ENCODE measurements around the gene WHRN. TPM values are rescaled to one million over a fixed set of nuclear protein-coding genes. Genes with fewer than 3 reads are reported as not detected.

WHRN gene
- total and polyA plus RNA-seq, 9 of the 15 experiments (the other 6 are each of a cell fraction or from before 2014, with no cell fraction given) = 0.31 to 14.1 (median 3.0) TPM

DNA sequence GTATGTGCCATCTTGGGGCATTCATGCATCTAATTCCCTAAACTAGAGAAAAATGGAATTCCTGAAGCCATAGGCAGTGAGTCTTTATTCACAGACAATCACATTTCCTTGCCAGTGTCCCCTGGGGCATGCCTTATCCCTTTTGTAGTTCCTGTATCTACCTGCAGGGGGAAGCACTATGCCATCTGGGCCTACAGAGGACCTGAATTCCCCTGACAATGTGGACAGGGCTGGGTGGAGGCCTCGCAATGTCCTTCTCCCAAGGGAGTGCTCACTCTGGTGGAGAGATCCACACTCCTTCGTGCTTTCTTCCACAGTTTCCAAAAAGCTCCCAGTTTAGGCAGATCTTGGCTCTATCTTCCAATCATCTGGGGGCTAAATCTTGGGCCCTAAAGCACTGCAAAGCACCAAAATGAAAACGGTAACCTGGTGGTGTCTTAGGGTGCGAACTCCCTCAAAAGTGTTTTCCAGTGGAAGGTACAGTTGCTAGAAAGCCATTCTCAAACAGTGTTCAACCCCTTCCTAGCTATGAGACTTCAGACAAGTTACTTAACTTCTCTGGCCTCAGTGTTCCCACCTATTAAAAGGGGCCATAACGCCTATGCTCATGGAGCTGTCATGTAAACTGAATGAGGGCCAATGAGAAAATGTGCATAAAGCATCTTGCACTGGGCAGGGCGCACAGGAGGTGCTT is 17.5 kb downstream of the WHRN start:
- BruUV-seq (replicated peaks) = no TSS peak
- Histone ChIP-seq H3K4me3 (no peak overlapping the region), H3K9me1 (ENCODE audit: control insufficient read depth, insufficient read depth, low read length) (no peaks in the 10 kb centered on the region), H3K9me3 (replicated peaks; ENCODE audit: control insufficient read depth, insufficient read depth, low read depth, low read length) (no peaks in the 10 kb centered on the region), H3K4me2 (ENCODE audit: insufficient read depth, low read length) (no peak overlapping the region), H3K9ac (ENCODE audit: insufficient read depth in 1 of 2, low read depth in 2 of 2, low read length in 2 of 2) (no peak overlapping the region), H3K4me1 (replicated peaks in 1 of 2; ENCODE audit: control insufficient read depth in 2 of 2, insufficient read depth in 2 of 2, low read length in 2 of 2) (peaks cover 5 to 21% of the 10 kb centered on the region in 2 experiments; a peak in 3 of 5 replicates), H2AFZ (ENCODE audit: low read depth, low read length) (peak overlapping the region; percentile 64; the same call in 1 of the 2 replicates), H3K27me3 (ENCODE audit: control insufficient read depth in 2 of 2, insufficient read depth in 2 of 2, low read length in 2 of 2) (no peaks in the 10 kb centered on the region), H3K36me3 (ENCODE audit: control insufficient read depth, insufficient read depth, low read length) (peaks cover 7% of the 10 kb centered on the region), H4K20me1 (replicated peaks; ENCODE audit: control insufficient read depth, insufficient read depth, low read length) (no peaks in the 10 kb centered on the region), H3K27ac (ENCODE audit: extremely low read depth, low read depth, low read length) (no peak overlapping the region; the same call in 2 of the 3 replicates), H3K79me2 (ENCODE audit: control insufficient read depth, insufficient read depth, low read length) (peaks cover 29% of the 10 kb centered on the region)
- ChIA-PET CTCF (ENCODE audit: low intra/inter-chr PET ratio) (interaction anchor here (0.6 to 1.4 kb wide), 5 partner anchors 17 to 252 kb away, joined by 3 to 14 read pairs (median 3); no protein-coding TSS in a partner anchor), POLR2A (interaction anchor here (0.6 to 1.6 kb wide), 2 partner anchors 14 to 105 kb away, joined by 4 to 5 read pairs; no protein-coding TSS in a partner anchor)
- in situ Hi-C loops (cut with MboI) (no loop called here), intact Hi-C loops (cut with micrococcal nuclease) (loop anchor here (1.0 to 5.0 kb wide), 3 partner anchors 19 to 166 kb away; no protein-coding TSS in a partner anchor)
- WGBS (ENCODE audit: insufficient coverage, low coverage, missing lambda C conversion rate) = 52% methylated on average over 6 of the region's 6 CpGs
- ATAC-seq (peak; percentile 95), DNase-seq (ENCODE audit: extremely low read depth in 1 of 4, low spot score in 3 of 4) (peak; percentile 78 to 85 (median 78)), FAIRE-seq (peak; percentile 89)
- TF ChIP-seq NR2C1 (IDR thresholded peaks at IDR 0.05) (no peak), NR2C1 (tag; IDR thresholded peaks at IDR 0.05) (no peak), COPS2 (conservative IDR thresholded peaks at IDR 0.05) (no peak), HDAC2 (IDR thresholded peaks at IDR 0.05) (peak; percentile 22; the same call in 1 of the 2 replicates), RBM25 (IDR thresholded peaks at IDR 0.05; ENCODE audit: low read depth, low read length, severe bottlenecking) (peak; percentile 56), ZNF263 (CRISPR knock-in tag; IDR thresholded peaks at IDR 0.05; ENCODE audit: borderline replicate concordance) (no peak), POLR2G (IDR thresholded peaks at IDR 0.05; ENCODE audit: low read depth, low read length) (no peak), JUNB (CRISPR knock-in tag; conservative IDR thresholded peaks at IDR 0.05) (no peak), MIER1 (IDR thresholded peaks at IDR 0.05; ENCODE audit: low read depth) (no peak), ZFPM2 (CRISPR knock-in tag; IDR thresholded peaks at IDR 0.05) (no peak), ZNF143 (CRISPR knock-in tag; IDR thresholded peaks at IDR 0.05) (no peak), MCM3 (IDR thresholded peaks at IDR 0.05) (no peak), NEUROD1 (IDR thresholded peaks at IDR 0.05; ENCODE audit: borderline replicate concordance, low read depth, low read length, partially characterized antibody) (no peak), BRD9 (IDR thresholded peaks at IDR 0.05; ENCODE audit: low read depth, partially characterized antibody) (peak; percentile 33), L3MBTL2 (IDR thresholded peaks at IDR 0.05) (no peak)
- TF ChIP-seq, protein P1, sequence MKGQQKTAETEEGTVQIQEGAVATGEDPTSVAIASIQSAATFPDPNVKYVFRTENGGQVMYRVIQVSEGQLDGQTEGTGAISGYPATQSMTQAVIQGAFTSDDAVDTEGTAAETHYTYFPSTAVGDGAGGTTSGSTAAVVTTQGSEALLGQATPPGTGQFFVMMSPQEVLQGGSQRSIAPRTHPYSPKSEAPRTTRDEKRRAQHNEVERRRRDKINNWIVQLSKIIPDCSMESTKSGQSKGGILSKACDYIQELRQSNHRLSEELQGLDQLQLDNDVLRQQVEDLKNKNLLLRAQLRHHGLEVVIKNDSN (CRISPR knock-in tag; IDR thresholded peaks at IDR 0.05) = peak; percentile 12; the same call in 1 of the 2 replicates
- TF ChIP-seq, protein P2, sequence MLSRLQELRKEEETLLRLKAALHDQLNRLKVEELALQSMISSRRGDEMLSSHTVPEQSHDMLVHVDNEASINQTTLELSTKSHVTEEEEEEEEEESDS (CRISPR knock-in tag; IDR thresholded peaks at IDR 0.05) = no peak
- TF ChIP-seq, protein P3, sequence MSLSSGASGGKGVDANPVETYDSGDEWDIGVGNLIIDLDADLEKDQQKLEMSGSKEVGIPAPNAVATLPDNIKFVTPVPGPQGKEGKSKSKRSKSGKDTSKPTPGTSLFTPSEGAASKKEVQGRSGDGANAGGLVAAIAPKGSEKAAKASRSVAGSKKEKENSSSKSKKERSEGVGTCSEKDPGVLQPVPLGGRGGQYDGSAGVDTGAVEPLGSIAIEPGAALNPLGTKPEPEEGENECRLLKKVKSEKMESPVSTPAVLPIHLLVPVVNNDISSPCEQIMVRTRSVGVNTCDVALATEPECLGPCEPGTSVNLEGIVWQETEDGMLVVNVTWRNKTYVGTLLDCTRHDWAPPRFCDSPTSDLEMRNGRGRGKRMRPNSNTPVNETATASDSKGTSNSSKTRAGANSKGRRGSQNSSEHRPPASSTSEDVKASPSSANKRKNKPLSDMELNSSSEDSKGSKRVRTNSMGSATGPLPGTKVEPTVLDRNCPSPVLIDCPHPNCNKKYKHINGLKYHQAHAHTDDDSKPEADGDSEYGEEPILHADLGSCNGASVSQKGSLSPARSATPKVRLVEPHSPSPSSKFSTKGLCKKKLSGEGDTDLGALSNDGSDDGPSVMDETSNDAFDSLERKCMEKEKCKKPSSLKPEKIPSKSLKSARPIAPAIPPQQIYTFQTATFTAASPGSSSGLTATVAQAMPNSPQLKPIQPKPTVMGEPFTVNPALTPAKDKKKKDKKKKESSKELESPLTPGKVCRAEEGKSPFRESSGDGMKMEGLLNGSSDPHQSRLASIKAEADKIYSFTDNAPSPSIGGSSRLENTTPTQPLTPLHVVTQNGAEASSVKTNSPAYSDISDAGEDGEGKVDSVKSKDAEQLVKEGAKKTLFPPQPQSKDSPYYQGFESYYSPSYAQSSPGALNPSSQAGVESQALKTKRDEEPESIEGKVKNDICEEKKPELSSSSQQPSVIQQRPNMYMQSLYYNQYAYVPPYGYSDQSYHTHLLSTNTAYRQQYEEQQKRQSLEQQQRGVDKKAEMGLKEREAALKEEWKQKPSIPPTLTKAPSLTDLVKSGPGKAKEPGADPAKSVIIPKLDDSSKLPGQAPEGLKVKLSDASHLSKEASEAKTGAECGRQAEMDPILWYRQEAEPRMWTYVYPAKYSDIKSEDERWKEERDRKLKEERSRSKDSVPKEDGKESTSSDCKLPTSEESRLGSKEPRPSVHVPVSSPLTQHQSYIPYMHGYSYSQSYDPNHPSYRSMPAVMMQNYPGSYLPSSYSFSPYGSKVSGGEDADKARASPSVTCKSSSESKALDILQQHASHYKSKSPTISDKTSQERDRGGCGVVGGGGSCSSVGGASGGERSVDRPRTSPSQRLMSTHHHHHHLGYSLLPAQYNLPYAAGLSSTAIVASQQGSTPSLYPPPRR (CRISPR knock-in tag; IDR thresholded peaks at IDR 0.05; ENCODE audit: borderline replicate concordance) = no peak

Data from K562 (cell line).